ENCODE data around the gene CEP152.

DNA sequence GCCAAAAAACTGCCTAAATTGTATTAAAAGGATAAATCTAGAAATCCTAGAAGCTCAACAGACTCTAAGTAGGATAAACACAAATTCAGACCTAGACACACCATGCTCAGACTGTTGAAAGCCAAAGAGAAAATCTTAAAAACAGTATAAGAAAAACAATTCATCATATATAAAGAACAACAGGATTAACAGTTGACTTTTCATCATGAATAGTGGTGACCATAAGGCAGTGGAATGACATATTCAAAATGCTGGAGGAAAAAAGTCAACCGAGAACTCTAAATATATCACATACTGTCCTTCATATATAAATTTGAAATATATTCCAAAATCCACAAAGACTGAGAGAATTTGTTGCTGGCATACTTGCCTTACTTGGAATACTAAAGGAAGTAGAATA, 77.3 kb downstream of the CEP152 start:
- TF ChIP-seq POLR3A (IDR thresholded peaks at IDR 0.05; ENCODE audit: borderline replicate concordance, extremely low read depth, insufficient read depth, insufficient read length) (no peak), RAD21 (CRISPR knock-in tag; conservative IDR thresholded peaks at IDR 0.05 in 1 of 2, IDR thresholded peaks at IDR 0.05 in 1 of 2) (no peak), LCOR (CRISPR knock-in tag; IDR thresholded peaks at IDR 0.05) (no peak), ARNT (IDR thresholded peaks at IDR 0.05) (no peak), GTF2F1 (IDR thresholded peaks at IDR 0.05; ENCODE audit: low read depth, low read length) (no peak), CBX8 (IDR thresholded peaks at IDR 0.05; ENCODE audit: borderline replicate concordance, extremely low read depth, low read depth, low read length, poor library complexity, severe bottlenecking) (no peak), FOXA3 (CRISPR knock-in tag; conservative IDR thresholded peaks at IDR 0.05 in 1 of 2, IDR thresholded peaks at IDR 0.05 in 1 of 2) (no peak), RBFOX2 (IDR thresholded peaks at IDR 0.05; ENCODE audit: low read depth, low read length) (no peak), EZH2 (IDR thresholded peaks at IDR 0.05; ENCODE audit: borderline replicate concordance, low read depth, low read length) (no peak)
- TF ChIP-seq, protein P1, sequence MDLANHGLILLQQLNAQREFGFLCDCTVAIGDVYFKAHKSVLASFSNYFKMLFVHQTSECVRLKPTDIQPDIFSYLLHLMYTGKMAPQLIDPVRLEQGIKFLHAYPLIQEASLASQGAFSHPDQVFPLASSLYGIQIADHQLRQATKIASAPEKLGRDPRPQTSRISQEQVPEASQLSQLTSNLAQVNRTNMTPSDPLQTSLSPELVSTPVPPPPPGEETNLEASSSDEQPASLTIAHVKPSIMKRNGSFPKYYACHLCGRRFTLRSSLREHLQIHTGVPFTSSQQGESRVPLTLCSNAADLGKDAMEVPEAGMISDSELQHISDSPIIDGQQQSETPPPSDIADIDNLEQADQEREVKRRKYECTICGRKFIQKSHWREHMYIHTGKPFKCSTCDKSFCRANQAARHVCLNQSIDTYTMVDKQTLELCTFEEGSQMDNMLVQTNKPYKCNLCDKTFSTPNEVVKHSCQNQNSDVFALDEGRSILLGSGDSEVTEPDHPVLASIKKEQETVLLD (IDR thresholded peaks at IDR 0.05): no peak
- TF ChIP-seq, protein P2, sequence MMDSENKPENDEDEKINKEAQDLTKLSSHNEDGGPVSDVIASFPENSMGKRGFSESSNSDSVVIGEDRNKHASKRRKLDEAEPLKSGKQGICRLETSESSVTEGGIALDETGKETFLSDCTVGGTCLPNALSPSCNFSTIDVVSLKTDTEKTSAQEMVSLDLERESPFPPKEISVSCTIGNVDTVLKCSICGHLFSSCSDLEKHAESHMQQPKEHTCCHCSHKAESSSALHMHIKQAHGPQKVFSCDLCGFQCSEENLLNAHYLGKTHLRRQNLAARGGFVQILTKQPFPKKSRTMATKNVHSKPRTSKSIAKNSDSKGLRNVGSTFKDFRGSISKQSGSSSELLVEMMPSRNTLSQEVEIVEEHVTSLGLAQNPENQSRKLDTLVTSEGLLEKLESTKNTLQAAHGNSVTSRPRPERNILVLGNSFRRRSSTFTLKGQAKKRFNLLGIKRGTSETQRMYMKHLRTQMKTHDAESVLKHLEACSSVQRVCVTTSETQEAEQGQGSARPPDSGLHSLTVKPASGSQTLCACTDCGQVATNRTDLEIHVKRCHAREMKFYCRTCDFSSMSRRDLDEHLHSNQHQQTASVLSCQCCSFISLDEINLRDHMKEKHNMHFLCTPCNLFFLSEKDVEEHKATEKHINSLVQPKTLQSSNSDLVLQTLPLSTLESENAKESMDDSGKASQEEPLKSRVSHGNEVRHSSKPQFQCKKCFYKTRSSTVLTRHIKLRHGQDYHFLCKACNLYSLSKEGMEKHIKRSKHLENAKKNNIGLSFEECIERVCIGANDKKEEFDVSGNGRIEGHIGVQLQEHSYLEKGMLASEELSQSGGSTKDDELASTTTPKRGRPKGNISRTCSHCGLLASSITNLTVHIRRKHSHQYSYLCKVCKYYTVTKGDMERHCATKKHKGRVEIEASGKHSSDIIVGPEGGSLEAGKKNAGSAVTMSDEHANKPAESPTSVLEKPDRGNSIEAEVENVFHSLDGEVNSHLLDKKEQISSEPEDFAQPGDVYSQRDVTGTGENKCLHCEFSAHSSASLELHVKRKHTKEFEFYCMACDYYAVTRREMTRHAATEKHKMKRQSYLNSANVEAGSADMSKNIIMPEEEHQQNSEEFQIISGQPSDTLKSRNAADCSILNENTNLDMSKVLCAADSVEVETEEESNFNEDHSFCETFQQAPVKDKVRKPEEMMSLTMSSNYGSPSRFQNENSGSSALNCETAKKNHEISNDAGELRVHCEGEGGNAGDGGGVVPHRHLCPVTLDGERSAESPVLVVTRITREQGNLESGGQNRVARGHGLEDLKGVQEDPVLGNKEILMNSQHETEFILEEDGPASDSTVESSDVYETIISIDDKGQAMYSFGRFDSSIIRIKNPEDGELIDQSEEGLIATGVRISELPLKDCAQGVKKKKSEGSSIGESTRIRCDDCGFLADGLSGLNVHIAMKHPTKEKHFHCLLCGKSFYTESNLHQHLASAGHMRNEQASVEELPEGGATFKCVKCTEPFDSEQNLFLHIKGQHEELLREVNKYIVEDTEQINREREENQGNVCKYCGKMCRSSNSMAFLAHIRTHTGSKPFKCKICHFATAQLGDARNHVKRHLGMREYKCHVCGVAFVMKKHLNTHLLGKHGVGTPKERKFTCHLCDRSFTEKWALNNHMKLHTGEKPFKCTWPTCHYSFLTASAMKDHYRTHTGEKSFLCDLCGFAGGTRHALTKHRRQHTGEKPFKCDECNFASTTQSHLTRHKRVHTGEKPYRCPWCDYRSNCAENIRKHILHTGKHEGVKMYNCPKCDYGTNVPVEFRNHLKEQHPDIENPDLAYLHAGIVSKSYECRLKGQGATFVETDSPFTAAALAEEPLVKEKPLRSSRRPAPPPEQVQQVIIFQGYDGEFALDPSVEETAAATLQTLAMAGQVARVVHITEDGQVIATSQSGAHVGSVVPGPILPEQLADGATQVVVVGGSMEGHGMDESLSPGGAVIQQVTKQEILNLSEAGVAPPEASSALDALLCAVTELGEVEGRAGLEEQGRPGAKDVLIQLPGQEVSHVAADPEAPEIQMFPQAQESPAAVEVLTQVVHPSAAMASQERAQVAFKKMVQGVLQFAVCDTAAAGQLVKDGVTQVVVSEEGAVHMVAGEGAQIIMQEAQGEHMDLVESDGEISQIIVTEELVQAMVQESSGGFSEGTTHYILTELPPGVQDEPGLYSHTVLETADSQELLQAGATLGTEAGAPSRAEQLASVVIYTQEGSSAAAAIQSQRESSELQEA (IDR thresholded peaks at IDR 0.05; ENCODE audit: low read depth): no peak
- TF ChIP-seq, protein P3, sequence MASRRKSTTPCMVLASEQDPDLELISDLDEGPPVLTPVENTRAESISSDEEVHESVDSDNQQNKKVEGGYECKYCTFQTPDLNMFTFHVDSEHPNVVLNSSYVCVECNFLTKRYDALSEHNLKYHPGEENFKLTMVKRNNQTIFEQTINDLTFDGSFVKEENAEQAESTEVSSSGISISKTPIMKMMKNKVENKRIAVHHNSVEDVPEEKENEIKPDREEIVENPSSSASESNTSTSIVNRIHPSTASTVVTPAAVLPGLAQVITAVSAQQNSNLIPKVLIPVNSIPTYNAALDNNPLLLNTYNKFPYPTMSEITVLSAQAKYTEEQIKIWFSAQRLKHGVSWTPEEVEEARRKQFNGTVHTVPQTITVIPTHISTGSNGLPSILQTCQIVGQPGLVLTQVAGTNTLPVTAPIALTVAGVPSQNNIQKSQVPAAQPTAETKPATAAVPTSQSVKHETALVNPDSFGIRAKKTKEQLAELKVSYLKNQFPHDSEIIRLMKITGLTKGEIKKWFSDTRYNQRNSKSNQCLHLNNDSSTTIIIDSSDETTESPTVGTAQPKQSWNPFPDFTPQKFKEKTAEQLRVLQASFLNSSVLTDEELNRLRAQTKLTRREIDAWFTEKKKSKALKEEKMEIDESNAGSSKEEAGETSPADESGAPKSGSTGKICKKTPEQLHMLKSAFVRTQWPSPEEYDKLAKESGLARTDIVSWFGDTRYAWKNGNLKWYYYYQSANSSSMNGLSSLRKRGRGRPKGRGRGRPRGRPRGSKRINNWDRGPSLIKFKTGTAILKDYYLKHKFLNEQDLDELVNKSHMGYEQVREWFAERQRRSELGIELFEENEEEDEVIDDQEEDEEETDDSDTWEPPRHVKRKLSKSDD (conservative IDR thresholded peaks at IDR 0.05; ENCODE audit: low read length): no peak
- TF ChIP-seq, protein P4, sequence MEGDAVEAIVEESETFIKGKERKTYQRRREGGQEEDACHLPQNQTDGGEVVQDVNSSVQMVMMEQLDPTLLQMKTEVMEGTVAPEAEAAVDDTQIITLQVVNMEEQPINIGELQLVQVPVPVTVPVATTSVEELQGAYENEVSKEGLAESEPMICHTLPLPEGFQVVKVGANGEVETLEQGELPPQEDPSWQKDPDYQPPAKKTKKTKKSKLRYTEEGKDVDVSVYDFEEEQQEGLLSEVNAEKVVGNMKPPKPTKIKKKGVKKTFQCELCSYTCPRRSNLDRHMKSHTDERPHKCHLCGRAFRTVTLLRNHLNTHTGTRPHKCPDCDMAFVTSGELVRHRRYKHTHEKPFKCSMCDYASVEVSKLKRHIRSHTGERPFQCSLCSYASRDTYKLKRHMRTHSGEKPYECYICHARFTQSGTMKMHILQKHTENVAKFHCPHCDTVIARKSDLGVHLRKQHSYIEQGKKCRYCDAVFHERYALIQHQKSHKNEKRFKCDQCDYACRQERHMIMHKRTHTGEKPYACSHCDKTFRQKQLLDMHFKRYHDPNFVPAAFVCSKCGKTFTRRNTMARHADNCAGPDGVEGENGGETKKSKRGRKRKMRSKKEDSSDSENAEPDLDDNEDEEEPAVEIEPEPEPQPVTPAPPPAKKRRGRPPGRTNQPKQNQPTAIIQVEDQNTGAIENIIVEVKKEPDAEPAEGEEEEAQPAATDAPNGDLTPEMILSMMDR (IDR thresholded peaks at IDR 0.05 in 2 of 3, conservative IDR thresholded peaks at IDR 0.05 in 1 of 3; ENCODE audit: insufficient read depth in 2 of 3, low read depth in 1 of 3, low read length in 3 of 3): no peak
